NCI-H460 (cell line): ENCODE results near the gene CTSA. TPM values are rescaled to one million over a fixed set of nuclear protein-coding genes. Genes with fewer than 3 reads are reported as not detected.

ENCODE experiments used
- total RNA-seq: library from RNA; depleted of rRNA; stranded (reverse); fragments of >200 nt; shearing (Covaris generic); gene quantifications from 2 replicates; pipeline ENCODE4 v1.2.3, GENCODE V29; 2014; rRNA removed

CTSA gene
- total RNA-seq, 1 experiment from 2014 or later = 80.3 TPM

Other genes starting within 250 kb of the CTSA start
- not detected in 2 replicates for gene WFDC11, start 221.1 kb upstream of the CTSA start, total RNA-seq
- gene WFDC13, start 189.3 kb upstream of the CTSA start, total RNA-seq = not detected in 2 replicates
- not detected in 2 replicates for gene WFDC10B, start 186.3 kb upstream of the CTSA start, total RNA-seq
- gene SPINT4, start 169.0 kb upstream of the CTSA start, total RNA-seq = not detected in 2 replicates
- 0.40 and 0.58 TPM in 2 replicates for gene WFDC3, start 99.5 kb upstream of the CTSA start, total RNA-seq
- gene DNTTIP1, start 99.4 kb upstream of the CTSA start, total RNA-seq = 29.3 and 35.0 TPM in 2 replicates
- 179 and 182 TPM in 2 replicates for gene UBE2C, start 78.7 kb upstream of the CTSA start, total RNA-seq
- gene TNNC2, start 64.0 kb upstream of the CTSA start, total RNA-seq = 0.15 TPM in 1 of 2 replicates, not detected in the other
- 13.1 and 13.3 TPM in 2 replicates for gene SNX21, start 57.5 kb upstream of the CTSA start, total RNA-seq
- 21.1 and 21.6 TPM in 2 replicates for gene ACOT8, start 33.9 kb upstream of the CTSA start, total RNA-seq
- gene ZSWIM3, start 33.7 kb upstream of the CTSA start, total RNA-seq = 1.6 TPM in 2 replicates
- gene ZSWIM1, start 10.1 kb upstream of the CTSA start, total RNA-seq = 11.2 and 11.4 TPM in 2 replicates
- 0.75 TPM in 1 of 2 replicates, not detected in the other for gene SPATA25, start 3.7 kb upstream of the CTSA start, total RNA-seq
- 1.4 and 1.5 TPM in 2 replicates for gene NEURL2, start 127 bp upstream of the CTSA start, total RNA-seq
- 116 and 122 TPM in 2 replicates for gene PLTP, start 20.8 kb downstream of the CTSA start, total RNA-seq
- 10.7 and 13.2 TPM in 2 replicates for gene PCIF1, start 43.3 kb downstream of the CTSA start, total RNA-seq
- 13.8 and 16.3 TPM in 2 replicates for gene ZNF335, start 80.9 kb downstream of the CTSA start, total RNA-seq
- not detected in 2 replicates for gene MMP9, start 117.6 kb downstream of the CTSA start, total RNA-seq
- gene SLC12A5, start 137.9 kb downstream of the CTSA start, total RNA-seq = not detected in 2 replicates
- 15.8 and 19.1 TPM in 2 replicates for gene NCOA5, start 198.6 kb downstream of the CTSA start, total RNA-seq
- gene CD40, start 227.0 kb downstream of the CTSA start, total RNA-seq = 4.2 and 4.7 TPM in 2 replicates